ENCODE results near the gene NKIRAS2.
A peak's percentile ranks its signal among the peaks of the same experiment; 100 is the strongest.
"Not testable (repeated sequence)": the region's sequence is repeated elsewhere in the genome, so short reads cannot be mapped to it uniquely, and the experiment has no call there.

NKIRAS2 gene

DNA sequence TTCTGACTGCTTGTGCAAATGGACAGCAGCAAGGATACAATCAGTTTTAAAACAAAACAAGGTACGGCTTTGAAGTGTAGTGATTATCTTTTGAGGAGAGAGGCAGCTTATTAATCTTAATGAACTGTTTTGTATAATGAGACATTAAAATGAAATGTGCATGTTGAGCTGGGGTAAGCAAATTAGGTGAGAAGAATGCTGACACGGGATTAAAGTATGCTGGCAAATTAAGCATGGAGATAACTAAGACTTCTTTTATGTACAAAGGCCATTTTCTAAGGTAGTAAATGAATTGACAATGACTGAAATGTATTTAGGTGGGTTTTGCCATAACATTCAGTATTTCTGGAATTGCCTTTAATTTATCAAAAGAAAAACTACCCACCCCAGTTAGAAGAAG, 21.4 kb upstream of the NKIRAS2 start:
- no peak for DNase-seq (ENCODE audit: low read depth)

DNA sequence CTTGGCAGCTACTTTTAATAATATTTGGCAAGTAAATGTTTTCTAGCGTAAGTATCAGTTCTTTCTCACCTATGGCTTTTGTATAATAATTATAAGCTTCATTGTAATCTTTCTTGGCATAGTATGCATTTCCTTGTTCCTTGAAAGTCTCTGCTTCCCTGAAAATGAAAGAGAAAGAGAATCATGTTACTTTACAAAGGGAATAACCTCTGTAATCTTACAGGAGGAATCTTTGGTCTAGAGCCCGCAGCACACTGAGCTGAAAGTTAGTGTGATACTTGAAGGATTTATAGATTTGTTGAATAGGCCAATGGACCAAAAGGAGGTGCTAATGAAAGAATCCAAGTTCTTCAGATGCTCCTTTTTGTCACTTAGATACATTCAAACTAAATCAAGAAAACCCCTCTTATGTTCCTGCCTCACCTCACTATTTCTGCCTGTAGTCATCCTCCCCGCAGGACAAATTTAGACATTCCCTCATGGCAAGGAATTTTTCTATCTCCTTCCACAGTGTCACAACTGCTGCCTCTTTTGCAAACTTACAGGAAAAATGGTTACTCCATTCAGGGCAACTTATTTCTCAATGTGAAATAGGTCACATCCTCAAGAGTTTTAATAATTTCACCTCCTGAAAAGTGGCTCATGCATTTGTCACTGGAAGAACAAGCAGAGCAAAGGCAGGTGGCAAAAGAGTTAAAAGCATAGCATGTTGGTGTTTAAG, 19.3 kb upstream of the NKIRAS2 start:
- DNase-seq (ENCODE audit: low read depth) = no peak

- no peak for DNase-seq (ENCODE audit: low read depth)
Observed at GRCh38 chr17:42001729-42002128, 18.2 kb upstream of the NKIRAS2 start.

DNA sequence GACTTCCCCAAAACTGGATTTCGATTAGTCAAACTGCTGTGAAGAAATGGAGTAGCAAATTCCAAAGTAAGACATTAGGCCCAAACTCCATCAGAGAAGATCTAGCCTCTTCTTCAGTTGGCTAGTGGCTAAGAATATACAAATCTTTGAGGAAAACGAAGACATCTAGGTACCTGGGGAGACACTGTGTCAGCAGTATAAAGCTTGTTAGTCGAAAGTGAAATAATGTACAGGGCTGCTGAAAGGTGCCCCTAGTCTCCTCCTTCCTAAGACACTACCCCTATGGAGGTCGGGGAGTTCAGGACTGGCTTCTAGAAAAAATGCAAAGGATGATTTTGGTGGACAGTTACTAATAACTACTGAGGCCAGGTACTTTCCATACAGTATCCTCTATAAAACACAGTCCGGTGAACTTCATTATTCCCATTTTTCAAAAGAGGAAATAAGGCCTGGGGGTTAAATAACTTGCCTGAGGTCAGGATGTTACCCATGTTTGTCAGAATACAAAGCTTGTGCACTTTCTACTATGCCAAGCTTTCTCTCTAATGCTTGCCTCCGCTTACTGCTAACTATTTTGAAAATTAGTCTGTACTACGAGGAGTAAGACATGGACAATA, 17.6 kb upstream of the NKIRAS2 start:
- no peak for DNase-seq (ENCODE audit: low read depth)

DNA sequence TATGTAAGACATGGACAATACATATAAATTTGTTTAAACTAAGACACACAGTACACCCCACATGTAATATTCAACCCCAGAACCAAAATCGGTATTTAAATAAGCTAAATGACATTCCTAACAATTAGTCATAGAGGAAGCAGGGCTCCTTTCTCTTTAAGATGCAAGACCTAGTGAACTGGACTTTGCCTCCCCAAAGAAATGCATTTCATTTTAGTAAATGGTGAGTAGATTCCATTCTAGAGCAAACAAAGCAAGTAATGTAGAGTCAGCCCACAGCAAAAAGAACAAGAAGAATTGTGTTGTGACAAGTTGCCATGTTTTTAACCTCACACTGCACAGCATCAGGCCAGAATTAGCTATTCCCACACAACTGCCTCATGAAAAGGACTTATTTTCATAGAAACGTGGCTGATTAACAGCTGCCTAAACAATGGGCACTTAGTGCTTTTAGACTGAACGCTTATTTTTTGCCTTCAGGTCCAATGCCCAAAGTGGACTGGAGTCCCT, 17.0 kb upstream of the NKIRAS2 start:
- DNase-seq (ENCODE audit: low read depth) = no peak

- no peak for DNase-seq (ENCODE audit: low read depth)
Observed at GRCh38 chr17:42005166-42005565, 14.7 kb upstream of the NKIRAS2 start.

- DNase-seq (ENCODE audit: low read depth) = no peak
Observed at GRCh38 chr17:42009170-42009569, 10.7 kb upstream of the NKIRAS2 start.

- not testable (repeated sequence) for DNase-seq (ENCODE audit: low read depth)
Observed at GRCh38 chr17:42010266-42010680, 9.6 kb upstream of the NKIRAS2 start.

GRCh38 chr17:42010898-42011516, 8.9 kb upstream of the NKIRAS2 start:
- no peak for DNase-seq (ENCODE audit: low read depth)

DNA sequence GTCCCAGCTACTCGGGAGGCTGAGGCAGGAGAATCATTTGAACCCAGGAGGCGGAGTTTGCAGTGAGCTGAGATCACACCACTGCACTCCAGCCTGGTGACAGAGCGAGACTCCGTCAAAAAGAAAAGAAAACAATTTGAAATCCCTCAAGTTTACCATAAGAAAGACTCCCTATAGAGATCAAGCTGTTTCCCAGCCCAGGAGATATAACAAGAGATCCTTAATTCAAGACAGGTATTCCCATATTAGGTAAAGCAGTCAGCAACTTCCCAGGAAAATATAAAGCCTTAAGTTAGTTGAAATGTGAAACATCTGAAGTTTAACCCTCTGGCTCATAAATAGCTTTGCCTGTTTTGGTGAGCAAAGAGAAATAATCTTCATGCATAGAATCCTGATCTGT, 7.5 kb upstream of the NKIRAS2 start:
- not testable (repeated sequence) for DNase-seq (ENCODE audit: low read depth)

- DNase-seq (ENCODE audit: low read depth) = not testable (repeated sequence)
Observed at GRCh38 chr17:42013740-42014139, 6.2 kb upstream of the NKIRAS2 start.

- DNase-seq (ENCODE audit: low read depth) = no peak
Observed at GRCh38 chr17:42016411-42016831, 3.5 kb upstream of the NKIRAS2 start.

GRCh38 chr17:42016941-42017865, 2.7 kb upstream of the NKIRAS2 start, which contains the start of gene DNAJC7:
TSS of gene DNAJC7 (minus strand) at chr17:42017439. CDS start at chr17:42017416, 23 bp downstream.
- DNase-seq (ENCODE audit: low read depth) = peak; percentile 85

DNA sequence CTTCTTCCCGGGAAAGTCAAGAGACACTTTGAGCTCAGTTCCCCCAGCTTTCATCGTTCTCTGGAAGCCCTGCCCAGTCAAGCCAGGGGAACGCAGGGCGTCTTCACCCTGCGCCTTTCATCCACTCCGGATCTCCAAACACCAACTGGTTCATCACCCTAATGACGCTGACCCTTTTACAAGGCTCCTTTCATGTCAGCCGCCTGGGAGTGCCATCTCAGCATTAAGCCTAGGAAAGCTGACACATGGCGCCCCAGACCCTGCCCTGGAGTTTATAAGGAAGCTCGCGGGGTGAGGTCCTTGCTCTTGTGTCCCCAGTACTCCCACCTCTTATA, 2.1 kb upstream of the NKIRAS2 start:
- no peak for DNase-seq (ENCODE audit: low read depth)

GRCh38 chr17:42018339-42018738, 1.6 kb upstream of the NKIRAS2 start:
- DNase-seq (ENCODE audit: low read depth) = no peak

- no peak for DNase-seq (ENCODE audit: low read depth)
Observed at GRCh38 chr17:42018988-42019387, 902 bp upstream of the NKIRAS2 start.

- not testable (repeated sequence) for DNase-seq (ENCODE audit: low read depth)
Observed at GRCh38 chr17:42020845-42021244, 955 bp downstream of the NKIRAS2 start.

DNA sequence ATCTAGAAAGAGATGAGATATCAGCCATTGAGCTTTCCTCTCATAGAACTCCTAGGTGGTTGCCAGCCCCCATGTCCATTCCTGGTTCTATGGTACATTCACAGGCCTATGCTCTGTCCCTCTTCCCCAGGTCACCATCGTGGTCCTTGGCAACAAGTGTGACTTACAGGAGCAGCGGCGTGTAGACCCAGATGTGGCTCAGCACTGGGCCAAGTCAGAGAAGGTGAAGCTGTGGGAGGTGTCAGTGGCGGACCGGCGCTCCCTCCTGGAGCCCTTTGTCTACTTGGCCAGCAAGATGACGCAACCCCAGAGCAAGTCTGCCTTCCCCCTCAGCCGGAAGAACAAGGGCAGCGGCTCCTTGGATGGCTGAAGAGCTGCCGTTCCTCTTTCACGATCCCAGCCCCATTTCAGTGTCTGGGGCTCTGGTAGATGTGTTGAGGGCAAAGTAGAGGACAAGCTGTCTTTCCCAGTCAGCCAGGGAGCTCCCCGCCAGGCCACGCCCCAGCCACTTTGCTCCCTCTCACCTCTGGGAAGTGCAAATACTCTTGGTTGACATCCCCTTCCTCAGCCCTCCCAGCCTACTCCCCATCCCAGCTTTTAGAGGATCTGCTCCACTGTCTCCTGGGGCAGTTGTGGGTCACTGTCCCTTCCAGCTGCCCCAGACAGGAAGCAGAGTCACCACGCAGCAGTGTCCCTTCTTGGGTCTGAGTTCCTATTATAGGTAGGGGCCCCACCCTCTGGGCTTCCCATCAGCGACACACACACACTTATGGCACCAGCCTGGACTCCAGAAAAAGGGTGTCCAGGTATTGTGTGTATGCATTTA, 3.8 kb downstream of the NKIRAS2 start:
- DNase-seq (ENCODE audit: low read depth) = no peak

DNA sequence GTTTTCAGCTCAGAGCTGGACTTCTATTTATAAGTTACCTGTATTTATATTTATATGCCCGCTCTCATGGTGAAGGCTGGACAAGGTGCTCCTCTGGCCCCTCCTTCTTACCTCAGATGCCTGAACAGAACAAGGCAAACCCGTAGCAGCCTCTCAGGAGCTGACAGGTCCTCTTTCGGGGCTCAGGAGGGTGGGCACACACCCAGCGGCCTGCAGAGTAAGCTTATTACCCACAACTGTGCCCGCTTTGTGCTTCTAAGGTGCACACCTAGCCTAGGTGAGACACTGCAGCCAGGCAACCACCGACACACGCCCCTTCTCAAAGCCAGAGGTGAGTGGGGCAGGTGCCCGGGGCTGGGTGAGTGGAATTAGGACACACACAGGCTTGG, 5.3 kb downstream of the NKIRAS2 start:
- DNase-seq (ENCODE audit: low read depth) = no peak

DNA sequence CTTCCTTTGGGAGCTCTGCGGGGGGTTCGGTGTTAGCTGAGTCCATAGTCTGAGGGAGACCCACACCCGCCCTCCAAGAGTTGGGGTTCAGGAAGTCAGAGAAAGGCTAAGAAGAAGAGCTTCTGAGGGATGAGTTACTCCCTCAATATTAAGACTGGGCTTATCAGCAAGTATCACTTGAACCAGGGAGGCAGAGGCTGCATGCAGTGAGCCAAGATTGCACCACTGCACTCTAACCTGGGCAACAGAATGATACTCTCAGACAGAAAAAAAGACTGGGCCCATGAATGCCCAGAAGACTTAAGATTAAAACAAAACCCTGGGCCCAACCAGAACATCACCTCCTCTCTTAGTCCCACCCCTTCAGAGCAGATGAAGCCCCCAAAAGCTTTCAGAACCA, 6.0 kb downstream of the NKIRAS2 start:
- no peak for DNase-seq (ENCODE audit: low read depth)
